Activated naive CD8-positive, alpha-beta T cell treated with anti-CD3 and anti-CD28 coated beads, Interleukin-2, amount 10 ng/mL, durations not matched to agents 7 days and 5 days (primary cell): ENCODE results near the gene AFF2. TPM values are rescaled to one million over a fixed set of nuclear protein-coding genes. Genes with fewer than 3 reads are reported as not detected.

Experiments used
- ATAC-seq: fragments of 150-1000 bp; cut with Tn5 transposase; one replicate; pipeline ENCODE4 v1.10.0; 2021; ENCODE audit warnings: low read depth, moderate library complexity
- POLR2A ChIA-PET: fragments of 350-600 bp; sonication (Branson Sonifier 250); formaldehyde crosslinking; loops from one replicate; lab custom pipeline; 2021; ENCODE audit warnings: antibody characterized with exemption; lab: Charles Lee
- DNase-seq: peaks from one replicate; pipeline ENCODE4 v3.0.0; 2021
- H3K27ac Mint-ChIP-seq: one replicate; pipeline ENCODE4 v1.8.0; 2022; ENCODE audit warnings: mild to moderate bottlenecking, mixed read lengths
- H3K27me3 Mint-ChIP-seq: one replicate; pipeline ENCODE4 v1.8.0; 2022; ENCODE audit warnings: mild to moderate bottlenecking, moderate library complexity, mixed read lengths
- H3K36me3 Mint-ChIP-seq: one replicate; pipeline ENCODE4 v1.8.0; 2021; ENCODE audit warnings: mild to moderate bottlenecking, mixed read lengths
- H3K4me1 Mint-ChIP-seq: one replicate; pipeline ENCODE4 v1.8.0; 2021; ENCODE audit warnings: mixed read lengths
- H3K4me3 Mint-ChIP-seq: one replicate; pipeline ENCODE4 v1.8.0; 2022; ENCODE audit warnings: mild to moderate bottlenecking, moderate library complexity, mixed read lengths
- H3K9me3 Mint-ChIP-seq: one replicate; pipeline ENCODE4 v1.8.0; 2021; ENCODE audit warnings: mixed read lengths
- total RNA-seq, 2 experiments: library from RNA; stranded (reverse); gene quantifications; one replicate each; pipeline ENCODE4 v1.2.3, GENCODE V29; 2021

Gene AFF2
- total RNA-seq, 2 experiments from 2014 or later, result 0.42 to 0.68 TPM

DNA sequence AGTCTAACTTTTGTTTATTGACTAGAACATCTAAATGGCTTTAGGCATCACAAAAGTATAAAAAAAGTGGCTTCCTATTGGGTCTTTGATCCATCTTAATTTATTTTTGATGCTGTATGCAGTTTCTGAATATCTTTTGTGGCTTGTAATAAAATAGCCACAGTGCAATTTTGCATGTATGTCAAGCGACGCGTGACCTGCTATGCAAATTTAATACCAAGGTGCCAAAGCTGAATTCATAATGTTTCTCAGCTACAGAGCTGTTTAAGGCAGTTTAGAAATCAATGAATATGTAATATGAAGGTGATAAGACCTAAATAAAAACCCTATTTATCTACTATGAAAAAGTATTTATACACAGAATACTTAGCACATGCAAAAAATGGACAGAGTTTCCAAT lies 197.8 kb downstream of the AFF2 start:
- Mint-ChIP-seq H3K27me3 (no peaks in the 10 kb centered on the region), H3K27ac (no peak overlapping the region), H3K4me3 (no peak overlapping the region), H3K36me3 (no peaks in the 10 kb centered on the region), H3K4me1 (no peaks in the 10 kb centered on the region), H3K9me3 (no peaks in the 10 kb centered on the region)
- POLR2A ChIA-PET, result no interaction called here
- ATAC-seq (no peak), DNase-seq (no peak)

DNA sequence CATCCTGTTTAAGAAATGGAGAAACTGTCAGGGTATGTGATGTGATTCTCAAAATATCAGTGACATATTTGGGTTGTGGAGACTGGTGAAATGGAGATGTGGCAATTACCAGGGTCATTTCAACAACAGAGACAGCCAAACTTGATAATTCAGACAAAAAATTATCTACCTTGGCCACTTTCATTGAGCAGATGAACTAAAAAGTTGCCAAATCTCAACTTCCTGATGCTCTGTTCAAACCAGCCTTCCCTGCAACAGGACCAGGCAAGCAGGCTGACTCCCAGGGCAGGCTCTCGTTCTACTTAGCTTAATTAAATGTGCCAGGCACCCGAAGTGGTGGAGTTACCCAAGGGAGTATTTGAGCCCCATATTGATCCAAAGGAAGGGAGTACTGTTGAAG lies 199.6 kb downstream of the AFF2 start:
- H3K27ac Mint-ChIP-seq, result no peak overlapping the region
- POLR2A ChIA-PET, result no interaction called here
- no peaks in the 10 kb centered on the region for H3K36me3 Mint-ChIP-seq
- ATAC-seq (no peak), DNase-seq (no peak)
- H3K4me1 Mint-ChIP-seq, result no peaks in the 10 kb centered on the region
- H3K27me3 Mint-ChIP-seq, result no peaks in the 10 kb centered on the region
- H3K9me3 Mint-ChIP-seq, result no peaks in the 10 kb centered on the region
- H3K4me3 Mint-ChIP-seq, result no peak overlapping the region

DNA sequence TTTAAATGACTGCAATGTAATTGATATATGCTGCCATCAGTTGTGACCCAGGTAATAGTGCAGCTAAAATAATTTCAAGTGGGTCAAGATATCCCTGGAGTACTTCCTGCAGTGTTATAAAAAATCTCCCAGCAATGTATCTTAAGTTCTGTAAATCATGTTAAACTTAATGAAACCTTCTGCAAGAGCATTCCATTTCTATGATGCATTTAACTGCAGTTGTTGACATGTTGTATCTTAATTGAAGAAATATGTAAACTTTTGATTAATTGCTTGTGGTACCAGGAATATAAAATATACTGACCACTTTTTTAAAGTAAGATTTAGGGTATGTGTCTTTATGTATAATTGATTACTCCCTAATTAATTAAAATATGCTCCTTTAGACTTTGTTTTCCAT lies 213.6 kb downstream of the AFF2 start:
- H3K36me3 Mint-ChIP-seq, result no peaks in the 10 kb centered on the region
- no peak overlapping the region for H3K4me3 Mint-ChIP-seq
- no peaks in the 10 kb centered on the region for H3K27me3 Mint-ChIP-seq
- peaks cover 1% of the 10 kb centered on the region for H3K9me3 Mint-ChIP-seq
- POLR2A ChIA-PET, result no interaction called here
- no peak for DNase-seq
- H3K4me1 Mint-ChIP-seq, result no peaks in the 10 kb centered on the region
- ATAC-seq, result no peak
- no peak overlapping the region for H3K27ac Mint-ChIP-seq

DNA sequence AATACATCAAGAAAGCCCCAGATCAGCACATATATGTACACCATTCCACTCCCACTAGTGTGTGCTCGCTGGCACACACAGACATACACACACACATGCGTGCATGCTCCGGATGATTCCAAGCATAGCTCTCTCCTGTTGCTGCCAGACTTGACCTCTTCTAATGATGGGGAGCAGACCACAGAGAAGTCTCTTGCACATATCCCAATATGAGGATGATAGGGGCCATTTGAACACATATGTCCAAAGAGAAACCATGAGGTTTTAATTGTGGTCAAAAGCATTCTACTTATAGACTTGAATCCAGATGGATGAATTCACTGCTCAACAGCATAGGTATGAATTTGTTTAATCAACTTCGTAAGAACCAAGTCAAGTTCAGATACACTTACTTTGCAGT lies 214.9 kb downstream of the AFF2 start:
- Mint-ChIP-seq H3K4me3 (no peak overlapping the region), H3K27me3 (no peaks in the 10 kb centered on the region), H3K27ac (no peak overlapping the region), H3K36me3 (no peaks in the 10 kb centered on the region), H3K9me3 (peaks cover 1% of the 10 kb centered on the region), H3K4me1 (no peaks in the 10 kb centered on the region)
- POLR2A ChIA-PET, result no interaction called here
- DNase-seq, result no peak
- ATAC-seq, result no peak

DNA sequence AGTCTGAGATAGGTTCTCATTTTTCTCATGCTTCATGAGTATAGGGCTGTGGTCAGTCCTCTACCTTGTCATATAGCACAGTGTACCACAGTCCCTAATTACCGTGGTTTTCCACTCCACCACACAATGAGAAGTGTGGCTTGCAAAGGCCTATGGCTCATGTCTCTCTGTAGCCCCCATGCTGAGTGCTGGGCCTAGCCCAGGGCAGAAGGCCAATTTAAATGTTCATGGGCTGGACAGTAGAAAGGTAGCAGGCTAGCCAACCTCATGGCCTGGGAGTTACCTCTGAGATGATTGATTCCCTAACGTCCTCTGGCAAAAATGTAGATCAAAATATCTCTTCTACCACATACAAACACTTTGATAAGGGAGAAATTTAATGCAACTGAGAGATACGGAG lies 222.5 kb downstream of the AFF2 start:
- POLR2A ChIA-PET, result no interaction called here
- no peak overlapping the region for H3K27ac Mint-ChIP-seq
- H3K27me3 Mint-ChIP-seq, result no peaks in the 10 kb centered on the region
- no peaks in the 10 kb centered on the region for H3K4me1 Mint-ChIP-seq
- H3K4me3 Mint-ChIP-seq, result no peak overlapping the region
- no peaks in the 10 kb centered on the region for H3K36me3 Mint-ChIP-seq
- DNase-seq (no peak), ATAC-seq (no peak)
- no peaks in the 10 kb centered on the region for H3K9me3 Mint-ChIP-seq

DNA sequence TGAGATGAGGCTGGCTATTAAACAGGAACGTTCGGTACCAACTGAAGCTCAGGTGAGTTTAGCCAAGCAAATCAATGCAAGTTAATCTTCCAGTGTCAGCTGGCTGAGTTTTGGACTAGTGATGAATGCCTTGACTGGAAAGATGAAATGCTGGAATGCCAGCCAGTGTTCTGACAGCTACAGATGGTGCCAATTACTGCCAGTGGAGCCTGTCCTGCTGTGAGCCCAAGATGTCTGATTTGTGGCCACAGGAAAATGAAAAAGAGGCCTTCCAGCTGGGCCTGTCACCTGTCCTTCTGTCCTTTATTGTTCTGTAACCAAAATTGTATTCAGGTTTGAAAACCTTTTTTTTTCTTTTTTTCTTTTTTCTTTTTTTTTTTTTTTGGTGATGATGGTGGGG lies 223.1 kb downstream of the AFF2 start:
- Mint-ChIP-seq H3K36me3 (no peaks in the 10 kb centered on the region), H3K9me3 (no peaks in the 10 kb centered on the region)
- POLR2A ChIA-PET, result no interaction called here

DNA sequence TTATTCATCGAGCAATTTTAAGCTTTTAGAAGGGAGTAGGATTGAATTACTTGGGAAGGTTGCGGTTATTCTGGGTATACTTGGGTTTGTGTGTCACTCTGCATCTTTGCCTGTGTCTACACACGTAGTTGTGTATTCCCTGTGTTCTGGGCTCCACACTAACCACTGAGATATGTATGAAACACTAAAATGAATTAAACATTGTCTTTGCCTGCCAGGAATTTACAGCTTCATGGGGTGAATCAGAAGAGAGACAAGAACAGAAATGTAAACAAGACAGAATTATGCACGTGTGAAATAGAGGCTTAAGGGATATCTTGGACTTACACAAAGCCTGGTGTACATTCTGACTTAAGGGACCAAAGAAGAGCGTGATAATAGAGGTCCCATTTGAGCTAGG lies 228.5 kb downstream of the AFF2 start:
- no peaks in the 10 kb centered on the region for H3K27me3 Mint-ChIP-seq
- no peak for ATAC-seq
- no peak overlapping the region for H3K27ac Mint-ChIP-seq
- H3K9me3 Mint-ChIP-seq, result no peaks in the 10 kb centered on the region
- DNase-seq, result no peak
- H3K4me3 Mint-ChIP-seq, result no peak overlapping the region
- H3K4me1 Mint-ChIP-seq, result no peaks in the 10 kb centered on the region
- no peaks in the 10 kb centered on the region for H3K36me3 Mint-ChIP-seq
- POLR2A ChIA-PET, result no interaction called here

More for the DNA sequence above, 223.1 kb downstream of the AFF2 start:
- ATAC-seq (no peak), DNase-seq (no peak)
- Mint-ChIP-seq H3K27me3 (no peaks in the 10 kb centered on the region), H3K4me1 (no peaks in the 10 kb centered on the region), H3K4me3 (no peak overlapping the region), H3K27ac (no peak overlapping the region)

DNA sequence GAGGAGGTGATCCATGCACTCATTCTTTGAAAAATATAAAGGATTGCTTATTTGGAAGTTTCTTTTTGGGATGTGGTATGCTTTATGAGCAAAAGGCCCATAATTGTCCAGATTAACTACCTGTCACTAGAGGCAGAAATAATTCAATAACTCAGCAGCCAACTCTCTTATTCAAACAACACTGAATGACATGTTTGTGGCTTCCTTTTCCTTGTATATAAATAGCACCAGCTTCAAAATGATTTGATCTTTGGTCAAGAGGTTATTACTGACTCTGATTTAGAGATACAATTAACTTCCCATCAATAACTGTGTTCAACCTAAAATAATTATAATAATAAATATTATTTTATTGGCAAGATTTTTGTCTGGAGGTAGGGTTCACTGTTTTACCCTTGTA lies 232.3 kb downstream of the AFF2 start:
- Mint-ChIP-seq H3K27ac (no peak overlapping the region), H3K9me3 (no peaks in the 10 kb centered on the region), H3K27me3 (no peaks in the 10 kb centered on the region), H3K36me3 (no peaks in the 10 kb centered on the region), H3K4me3 (no peak overlapping the region), H3K4me1 (no peaks in the 10 kb centered on the region)
- POLR2A ChIA-PET, result no interaction called here
- no peak for DNase-seq
- no peak for ATAC-seq

DNA sequence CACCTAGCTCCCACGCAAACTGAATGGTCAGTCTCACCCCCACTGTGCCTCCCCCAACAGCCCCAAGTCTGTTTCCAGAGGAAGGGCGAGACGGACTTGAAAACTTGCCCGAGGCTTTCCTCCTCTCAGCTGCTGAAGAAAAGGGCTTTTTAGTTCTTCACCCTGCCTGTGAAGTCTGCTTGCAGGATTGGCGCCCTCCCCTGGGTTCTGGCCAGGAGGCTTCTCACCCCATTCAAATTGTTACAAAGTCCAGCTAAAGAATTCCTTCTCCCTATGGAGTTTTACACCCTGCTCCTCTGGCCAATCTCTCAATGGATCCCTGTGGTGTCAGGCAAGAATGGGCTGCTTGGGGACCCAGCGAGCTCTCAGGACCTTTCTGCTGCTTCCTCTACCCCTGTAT lies 241.0 kb downstream of the AFF2 start:
- H3K9me3 Mint-ChIP-seq, result no peaks in the 10 kb centered on the region
- DNase-seq, result no peak
- POLR2A ChIA-PET, result no interaction called here
- H3K27ac Mint-ChIP-seq, result no peak overlapping the region
- H3K4me1 Mint-ChIP-seq, result peaks cover 7% of the 10 kb centered on the region
- H3K27me3 Mint-ChIP-seq, result no peaks in the 10 kb centered on the region
- no peak for ATAC-seq
- no peak overlapping the region for H3K4me3 Mint-ChIP-seq
- peaks cover 2% of the 10 kb centered on the region for H3K36me3 Mint-ChIP-seq

DNA sequence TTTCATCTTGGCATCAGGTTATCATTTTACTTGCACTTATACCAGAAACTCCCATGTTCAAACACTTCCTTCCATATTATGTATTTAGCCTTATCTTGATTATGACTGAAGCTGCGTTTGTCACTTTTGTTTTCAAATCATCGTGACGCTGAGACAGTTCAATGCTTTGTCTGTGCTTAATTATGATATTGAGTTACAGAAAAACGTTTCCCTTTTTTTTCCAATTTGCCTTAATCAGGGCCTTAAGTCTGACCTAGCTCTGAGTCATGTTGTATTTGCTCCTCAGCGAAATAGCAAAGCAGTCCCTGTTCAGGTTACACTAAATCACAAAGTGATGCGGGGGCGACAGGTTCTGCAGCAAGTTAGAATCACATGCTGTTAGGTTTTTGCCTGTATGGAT lies 254.7 kb downstream of the AFF2 start:
- DNase-seq, result no peak
- no peaks in the 10 kb centered on the region for H3K9me3 Mint-ChIP-seq
- POLR2A ChIA-PET, result no interaction called here
- no peak overlapping the region for H3K27ac Mint-ChIP-seq
- no peaks in the 10 kb centered on the region for H3K4me1 Mint-ChIP-seq
- H3K36me3 Mint-ChIP-seq, result no peaks in the 10 kb centered on the region
- ATAC-seq, result no peak
- H3K27me3 Mint-ChIP-seq, result no peaks in the 10 kb centered on the region
- no peak overlapping the region for H3K4me3 Mint-ChIP-seq

DNA sequence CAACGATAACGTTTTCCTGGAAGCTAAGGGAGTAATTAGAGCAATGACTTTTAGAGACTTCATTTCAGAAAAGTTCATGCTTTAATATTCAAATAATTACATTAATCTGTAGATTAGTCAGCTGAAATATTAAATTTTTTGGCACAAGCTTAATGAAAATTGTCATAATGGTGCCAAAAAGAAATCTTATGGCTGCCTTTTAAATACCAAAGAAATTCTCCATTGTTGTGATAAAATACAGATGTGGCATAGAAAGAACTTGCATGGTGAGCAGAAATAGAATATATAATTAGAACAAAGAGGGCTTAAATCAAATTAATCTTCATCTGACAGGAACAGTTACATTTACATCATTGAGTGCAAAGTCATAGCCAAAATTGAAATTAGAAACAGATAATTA lies 263.5 kb downstream of the AFF2 start:
- DNase-seq (no peak), ATAC-seq (no peak)
- H3K27ac Mint-ChIP-seq, result no peak overlapping the region
- POLR2A ChIA-PET, result no interaction called here
- no peaks in the 10 kb centered on the region for H3K27me3 Mint-ChIP-seq
- H3K9me3 Mint-ChIP-seq, result peaks cover 2% of the 10 kb centered on the region
- H3K4me3 Mint-ChIP-seq, result no peak overlapping the region
- H3K36me3 Mint-ChIP-seq, result no peaks in the 10 kb centered on the region
- no peaks in the 10 kb centered on the region for H3K4me1 Mint-ChIP-seq

DNA sequence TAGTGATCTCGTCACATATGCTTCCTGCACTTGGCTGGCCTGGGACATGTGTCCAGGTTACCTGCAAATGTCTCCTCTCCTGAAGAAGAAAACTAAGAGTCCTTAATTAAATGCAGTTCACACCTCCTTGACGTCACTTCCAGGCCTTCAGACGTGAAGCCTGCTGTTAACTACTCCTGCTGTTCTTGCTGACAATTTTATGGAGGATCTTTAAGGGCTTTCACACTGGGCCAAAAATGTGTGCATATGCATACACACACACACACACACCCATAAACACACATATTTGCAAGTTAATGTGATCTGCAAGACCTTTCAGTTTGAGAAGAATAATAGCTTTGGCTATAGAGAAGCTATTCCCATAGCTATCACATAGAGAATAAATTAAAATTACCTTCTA lies 267.9 kb downstream of the AFF2 start:
- Mint-ChIP-seq H3K27ac (no peak overlapping the region), H3K4me1 (no peaks in the 10 kb centered on the region), H3K9me3 (peaks cover 2% of the 10 kb centered on the region), H3K27me3 (no peaks in the 10 kb centered on the region), H3K36me3 (no peaks in the 10 kb centered on the region), H3K4me3 (no peak overlapping the region)
- ATAC-seq (no peak), DNase-seq (no peak)
- POLR2A ChIA-PET, result no interaction called here

DNA sequence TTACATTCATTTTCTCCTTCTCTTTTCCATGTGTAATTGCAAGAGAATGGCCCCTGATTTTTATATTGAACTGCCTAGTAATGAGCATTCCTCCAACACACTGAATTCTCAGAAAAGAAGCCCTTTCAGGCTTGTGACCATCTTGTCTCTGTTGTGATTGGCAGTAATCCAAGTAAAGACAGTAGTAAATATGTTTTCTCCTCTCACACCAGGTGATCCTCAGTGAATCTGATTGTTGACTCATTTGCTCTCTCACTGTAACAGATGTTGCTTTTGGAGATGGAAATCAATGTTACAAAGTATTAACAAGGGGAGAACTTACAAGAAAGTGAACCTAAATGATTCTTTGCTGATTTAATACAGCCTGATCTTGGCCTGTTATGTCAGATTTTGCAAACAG lies 271.0 kb downstream of the AFF2 start:
- H3K36me3 Mint-ChIP-seq, result no peaks in the 10 kb centered on the region
- DNase-seq, result no peak
- POLR2A ChIA-PET, result no interaction called here
- H3K9me3 Mint-ChIP-seq, result peaks cover 5% of the 10 kb centered on the region
- H3K4me3 Mint-ChIP-seq, result no peak overlapping the region
- no peaks in the 10 kb centered on the region for H3K27me3 Mint-ChIP-seq
- no peaks in the 10 kb centered on the region for H3K4me1 Mint-ChIP-seq
- no peak overlapping the region for H3K27ac Mint-ChIP-seq
- ATAC-seq, result no peak

DNA sequence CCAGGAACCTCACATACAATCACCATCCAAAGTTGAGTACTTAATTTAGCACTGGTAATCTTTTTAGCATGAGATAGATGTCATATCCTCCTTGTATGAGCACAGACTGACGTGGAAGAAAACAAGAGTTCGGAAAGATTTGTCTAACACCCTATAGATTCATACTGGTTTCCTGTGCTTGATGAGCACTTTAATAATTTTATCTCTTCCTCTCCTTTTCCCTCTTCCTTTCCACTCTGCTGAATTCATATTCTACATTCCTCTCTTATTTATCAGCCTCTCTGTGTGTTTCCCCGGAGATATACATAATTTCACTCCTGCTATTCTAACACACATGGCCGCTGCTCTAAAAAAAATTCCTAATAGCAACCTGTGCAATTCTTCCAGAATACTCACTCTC lies 273.9 kb downstream of the AFF2 start:
- Mint-ChIP-seq H3K27ac (no peak overlapping the region), H3K27me3 (no peaks in the 10 kb centered on the region), H3K36me3 (no peaks in the 10 kb centered on the region), H3K4me3 (no peak overlapping the region), H3K4me1 (no peaks in the 10 kb centered on the region), H3K9me3 (peaks cover 7% of the 10 kb centered on the region)
- POLR2A ChIA-PET, result no interaction called here
- no peak for DNase-seq
- no peak for ATAC-seq

DNA sequence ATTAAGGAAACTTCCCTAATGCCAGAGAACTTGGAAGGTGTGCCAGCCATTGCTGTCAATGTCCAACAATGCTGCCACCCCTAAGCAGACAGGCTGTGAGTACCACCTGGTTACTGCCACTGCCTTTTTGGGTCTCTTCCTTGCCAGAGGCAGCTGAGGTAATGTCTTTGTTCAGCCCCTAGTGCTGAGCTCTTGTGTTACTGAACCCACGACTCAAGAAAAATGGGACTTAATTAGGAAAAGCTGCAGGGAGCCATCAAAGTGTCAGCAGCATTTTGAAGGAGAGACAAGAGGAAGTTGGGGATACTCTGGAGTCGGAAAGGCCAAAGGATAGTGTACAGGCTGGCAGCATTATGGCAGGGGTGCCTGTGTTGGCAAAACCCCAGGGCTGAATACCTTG lies 283.7 kb downstream of the AFF2 start:
- DNase-seq (no peak), ATAC-seq (no peak)
- Mint-ChIP-seq H3K9me3 (no peaks in the 10 kb centered on the region), H3K4me1 (no peaks in the 10 kb centered on the region), H3K4me3 (no peak overlapping the region), H3K27me3 (no peaks in the 10 kb centered on the region), H3K36me3 (no peaks in the 10 kb centered on the region), H3K27ac (no peak overlapping the region)
- POLR2A ChIA-PET, result no interaction called here
